HG03280 (cell line): Measurements from ENCODE around the gene CTCFL.
"Not testable (repeated sequence)": the region's sequence is repeated elsewhere in the genome, so short reads cannot be mapped to it uniquely, and the experiment has no call there.

Experiments
- ATAC-seq: cut with Tn5 transposase; IDR thresholded peaks from one replicate; pipeline ENCODE4 v1.9.1; 2021; ENCODE audit warnings: mild to moderate bottlenecking, moderate library complexity; ENCODE audit not compliant: unreplicated experiment

CTCFL gene

DNA sequence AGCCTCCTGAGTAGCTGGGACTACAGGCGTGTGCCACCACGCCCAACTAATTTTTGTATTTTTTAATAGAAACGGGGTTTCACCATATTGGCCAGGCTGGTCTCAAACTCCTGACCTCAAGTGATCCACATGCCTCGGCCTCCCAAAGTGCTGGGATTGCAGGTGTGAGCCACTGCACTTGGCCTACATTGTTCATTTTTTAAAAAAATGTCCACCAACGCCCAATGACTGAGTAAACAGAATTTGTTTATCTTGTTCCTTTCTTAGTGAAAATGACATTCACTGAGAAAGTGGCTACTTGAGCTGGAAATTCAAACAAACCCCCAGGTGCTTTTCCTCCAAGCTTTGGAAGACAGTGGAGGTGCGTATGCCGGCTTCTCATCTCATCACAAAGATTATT is 13.2 kb downstream of the CTCFL start:
- ATAC-seq = not testable (repeated sequence)

DNA sequence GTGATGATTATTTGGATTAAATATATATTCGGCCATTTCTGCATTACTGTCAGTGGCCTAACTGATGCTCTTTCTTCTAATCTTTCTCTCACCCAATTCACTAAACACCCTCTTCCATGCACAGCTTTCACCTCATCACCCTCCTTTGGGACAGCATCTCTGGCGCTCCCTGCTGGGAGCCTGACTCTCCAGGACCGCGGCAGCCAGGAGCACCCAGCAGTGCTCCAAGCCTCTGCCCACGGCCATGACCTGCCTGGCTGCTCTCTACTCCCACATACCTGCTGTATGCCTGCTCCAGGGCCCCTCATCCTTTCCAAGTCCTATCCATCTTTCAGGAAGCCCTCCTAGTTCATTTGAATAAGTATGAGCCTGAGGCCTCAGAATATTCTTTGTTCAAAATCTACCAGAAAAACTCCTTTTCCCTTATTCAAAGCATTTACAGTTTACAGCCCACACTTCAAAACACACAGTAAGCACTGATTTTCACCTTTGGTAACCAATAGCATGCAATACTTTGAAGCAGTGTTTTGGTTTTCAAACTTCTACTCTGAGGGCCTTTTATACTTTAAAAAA is 15.2 kb downstream of the CTCFL start:
- ATAC-seq = no peak

DNA sequence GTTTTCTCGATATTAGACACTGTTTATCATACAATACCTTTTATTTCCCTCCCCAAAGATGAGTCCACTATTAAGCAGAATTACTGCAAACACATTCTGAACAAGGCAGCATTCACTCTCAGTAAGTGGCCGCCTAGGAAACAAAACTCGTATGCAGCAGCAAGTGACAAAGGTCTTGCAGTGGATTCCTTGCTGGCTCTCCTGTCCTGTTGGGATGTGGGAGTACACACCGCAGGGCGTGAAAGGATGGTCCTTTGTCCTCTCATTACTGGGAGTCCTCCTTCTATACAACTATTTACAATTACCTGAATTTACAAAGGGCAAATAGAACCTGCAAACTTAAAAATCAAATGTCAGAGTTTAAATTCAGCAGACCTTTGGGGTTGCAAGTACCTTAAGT is 16.1 kb downstream of the CTCFL start:
- no peak for ATAC-seq

DNA sequence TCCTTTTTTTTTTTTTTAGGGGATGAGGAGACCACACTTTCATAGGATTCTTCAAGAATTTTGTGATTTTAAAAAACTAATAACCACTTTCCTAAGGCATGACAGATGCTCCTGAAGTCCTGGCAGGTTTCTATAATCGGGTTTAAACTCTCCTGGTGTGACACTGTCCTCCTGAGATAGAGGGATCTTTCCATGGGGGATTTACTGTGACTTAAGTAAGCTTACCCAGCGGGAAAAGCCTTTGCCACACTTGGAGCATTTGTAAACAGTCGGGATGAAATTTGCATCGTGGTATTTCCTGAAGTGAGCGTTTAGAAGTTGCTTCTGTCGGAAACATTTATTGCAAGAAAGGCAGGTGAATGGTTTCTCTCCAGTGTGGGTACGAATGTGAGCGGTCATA is 16.6 kb downstream of the CTCFL start:
- ATAC-seq = no peak

DNA sequence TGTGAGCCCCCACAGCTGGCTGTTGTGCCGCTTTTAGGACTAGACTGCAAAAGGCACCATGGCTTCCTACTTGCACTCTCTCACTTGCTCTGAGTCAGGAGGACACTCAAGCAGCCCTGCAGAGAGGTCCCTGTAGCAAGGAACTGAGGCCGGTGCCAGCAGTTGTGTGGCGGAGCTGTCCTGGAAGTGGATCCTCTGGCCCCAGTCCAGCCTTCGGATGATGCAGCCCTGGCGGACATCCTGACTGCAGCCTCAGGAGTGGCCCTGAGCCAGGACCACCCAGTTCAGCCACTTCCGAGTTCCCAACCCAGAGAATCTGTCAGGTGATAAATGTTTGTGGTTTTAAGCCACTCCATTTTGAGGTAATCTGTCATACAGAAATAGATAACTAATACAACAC is 17.5 kb downstream of the CTCFL start:
- ATAC-seq = no peak

DNA sequence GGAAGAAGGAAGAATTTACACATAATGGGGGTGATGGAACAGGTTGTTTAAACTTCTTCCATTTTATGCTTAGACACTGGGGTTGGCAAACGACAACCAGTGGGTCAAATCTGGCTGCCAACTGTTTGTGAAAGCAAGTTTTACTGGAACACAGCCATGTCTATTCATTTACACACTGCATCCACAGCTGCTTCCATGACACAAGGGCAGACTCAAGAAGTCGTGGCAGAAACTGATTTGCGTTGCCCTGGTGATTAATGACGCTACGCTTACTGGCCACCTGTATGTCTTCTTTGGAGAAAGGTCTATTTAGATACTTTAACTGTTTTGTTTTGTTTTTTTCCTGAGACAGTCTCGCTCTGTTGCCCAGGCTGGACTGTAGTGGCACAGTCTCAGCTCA is 19.0 kb downstream of the CTCFL start:
- no peak for ATAC-seq

DNA sequence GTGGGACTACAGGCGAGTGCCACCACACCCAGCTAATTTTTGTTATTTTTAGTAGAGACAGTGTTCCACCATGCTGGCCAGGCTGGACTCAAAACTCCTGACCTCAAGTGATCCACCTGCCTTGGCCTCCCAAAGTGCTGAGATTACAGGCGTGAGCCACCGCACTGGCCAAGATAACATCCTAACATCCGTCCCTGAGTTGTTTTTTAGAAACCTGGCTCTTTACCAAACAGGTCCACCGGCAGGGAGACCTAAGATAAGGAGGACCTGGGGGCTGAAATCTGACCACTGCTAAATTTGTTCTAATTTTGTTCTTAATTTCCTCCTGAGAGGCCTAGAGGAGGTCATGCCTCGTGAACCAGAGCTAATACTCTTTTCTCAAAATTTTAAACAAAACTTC is 20.5 kb downstream of the CTCFL start:
- ATAC-seq = no peak

DNA sequence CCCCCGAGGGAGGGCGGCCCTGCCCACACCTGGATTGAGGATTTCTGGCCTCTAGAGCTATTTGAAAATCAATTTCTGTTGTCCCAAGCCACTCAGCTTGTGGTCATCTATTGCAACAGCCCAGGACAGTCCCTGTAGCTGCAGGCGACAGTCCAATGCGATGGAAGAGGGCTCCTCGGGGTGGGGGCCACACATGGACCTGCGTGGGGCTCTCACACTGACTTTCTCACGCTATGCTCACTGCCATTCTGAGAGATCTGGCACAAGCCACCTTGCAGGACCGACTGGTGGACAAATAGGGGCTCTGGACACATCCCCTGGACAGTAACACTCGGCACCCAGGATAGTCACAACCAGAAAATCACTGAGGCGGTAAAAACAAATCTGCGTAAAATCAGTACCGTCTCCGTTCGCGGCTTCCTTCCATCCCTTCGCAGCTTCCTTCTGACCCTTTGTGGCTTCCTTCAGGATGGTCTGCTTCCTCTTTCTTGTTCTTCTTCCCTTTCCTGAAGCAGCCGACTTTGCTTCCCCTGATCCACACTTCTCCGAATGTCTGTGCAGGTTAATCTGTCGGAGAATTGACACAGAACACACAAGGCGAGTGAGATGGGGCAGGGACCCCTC is 21.8 kb downstream of the CTCFL start:
- ATAC-seq = no peak

DNA sequence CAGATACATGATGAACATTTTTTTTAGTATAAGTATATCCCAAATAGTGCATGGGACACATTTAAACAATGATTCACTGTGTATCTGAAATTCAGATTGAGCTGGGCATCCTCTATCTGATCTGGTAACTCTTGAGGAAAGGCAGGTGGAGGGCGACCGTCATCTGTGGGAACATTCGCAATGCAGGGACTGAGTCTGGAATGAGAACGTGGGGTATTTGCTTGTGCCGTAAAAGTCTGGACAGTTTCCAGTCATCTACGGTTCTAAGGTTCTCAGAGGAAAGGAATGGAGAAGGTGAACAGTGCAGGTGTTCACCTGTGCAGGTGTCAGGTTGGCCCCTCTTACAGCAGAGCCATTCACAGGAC is 22.6 kb downstream of the CTCFL start:
- no peak for ATAC-seq

DNA sequence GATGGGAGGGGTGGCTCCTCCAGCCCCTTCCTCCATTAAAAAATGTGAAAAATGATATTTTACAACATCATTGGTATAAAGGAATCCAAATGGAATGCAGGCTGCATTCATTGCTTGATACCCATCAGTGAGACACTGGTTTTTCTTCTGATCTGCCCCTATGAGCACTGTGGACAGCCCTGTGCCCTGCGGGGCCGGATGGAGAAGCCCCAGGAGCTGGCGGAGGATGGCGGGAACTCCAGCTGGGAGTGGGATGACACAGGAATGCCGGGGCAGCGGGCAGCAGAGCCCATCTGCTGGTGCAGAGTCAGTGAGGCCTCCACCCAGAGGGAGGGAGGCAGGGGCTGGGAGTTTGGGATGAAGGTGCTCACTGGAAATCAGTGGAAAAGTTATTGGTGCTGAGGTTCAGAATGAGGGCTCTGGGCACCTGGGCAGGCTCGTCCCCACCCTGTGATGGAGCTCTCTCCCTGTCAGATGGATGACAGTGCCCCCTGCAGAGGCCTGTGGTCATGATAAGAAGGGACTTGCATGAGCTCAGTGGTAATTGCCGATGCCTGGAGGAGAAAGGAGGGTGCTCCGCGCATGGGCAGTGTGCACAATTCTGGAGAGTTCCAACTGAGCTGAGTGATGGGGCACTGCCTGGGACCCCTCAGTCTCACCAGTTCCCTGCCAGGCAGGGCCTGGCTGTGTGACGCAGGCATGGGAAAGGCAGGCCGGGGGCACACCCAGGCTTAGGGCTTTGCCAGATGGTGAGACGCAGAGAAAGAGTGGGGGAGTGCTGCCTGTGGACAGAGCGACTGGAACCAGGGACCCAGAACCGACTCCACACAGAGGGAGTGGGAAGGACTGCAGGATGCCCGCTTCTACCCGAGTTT is 23.2 kb downstream of the CTCFL start:
- no peak for ATAC-seq

DNA sequence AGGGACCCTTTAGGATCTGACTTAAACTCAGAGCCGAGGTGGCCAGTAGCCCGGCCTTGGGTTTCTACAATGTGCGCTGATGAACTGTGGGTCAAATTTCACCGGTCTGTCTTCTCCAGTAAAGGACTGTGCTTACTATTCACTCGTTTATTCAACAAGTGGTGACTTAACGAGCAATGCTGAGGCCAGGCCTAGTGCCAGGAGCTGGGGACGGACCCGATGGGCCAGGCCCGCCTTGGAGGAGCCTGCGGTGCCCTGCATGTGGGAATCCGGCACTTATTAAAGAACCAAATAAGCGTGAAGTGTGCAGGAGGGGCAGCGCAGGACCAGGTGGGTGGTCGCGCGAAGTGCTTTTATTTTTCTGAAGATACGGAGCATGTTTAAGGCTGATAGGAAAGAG is 24.0 kb downstream of the CTCFL start:
- no peak for ATAC-seq

DNA sequence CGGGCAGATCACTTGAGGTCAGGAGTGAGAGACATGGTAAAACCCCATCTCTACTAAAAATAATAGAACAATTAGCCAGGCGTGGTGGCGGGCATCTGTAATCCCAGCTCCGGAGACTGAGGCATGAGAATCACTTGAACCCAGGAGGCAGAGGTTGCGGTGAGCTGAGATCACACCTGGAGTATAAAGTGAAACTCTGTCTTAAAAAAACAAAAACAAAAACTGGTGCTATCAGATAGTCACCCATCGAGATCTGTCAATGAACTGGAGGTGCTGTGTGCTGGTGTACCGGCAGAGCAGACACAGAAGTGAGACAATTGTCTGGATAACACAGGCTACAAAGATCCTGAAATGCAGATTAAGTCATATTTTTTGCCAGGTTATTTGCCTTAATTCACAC is 24.7 kb downstream of the CTCFL start:
- ATAC-seq = no peak

DNA sequence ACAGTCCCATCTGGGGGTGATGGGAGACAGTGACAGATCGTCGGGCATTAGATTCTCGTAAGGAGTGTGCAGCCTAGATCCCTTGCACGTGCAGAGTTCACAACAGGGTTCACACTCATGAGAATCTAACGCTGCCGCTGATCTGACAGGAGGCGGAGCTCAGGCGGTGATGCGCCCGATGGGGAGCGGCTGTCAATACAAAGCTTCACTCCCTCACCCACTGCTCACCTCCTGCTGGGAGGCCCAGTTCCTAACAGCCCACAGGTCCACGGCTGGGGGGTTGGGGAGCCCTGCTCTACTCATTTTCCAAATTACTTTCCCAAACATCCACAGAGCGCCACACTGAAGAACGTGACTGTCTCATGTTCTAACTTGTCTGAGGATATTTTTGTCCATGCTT is 25.3 kb downstream of the CTCFL start:
- ATAC-seq = no peak

DNA sequence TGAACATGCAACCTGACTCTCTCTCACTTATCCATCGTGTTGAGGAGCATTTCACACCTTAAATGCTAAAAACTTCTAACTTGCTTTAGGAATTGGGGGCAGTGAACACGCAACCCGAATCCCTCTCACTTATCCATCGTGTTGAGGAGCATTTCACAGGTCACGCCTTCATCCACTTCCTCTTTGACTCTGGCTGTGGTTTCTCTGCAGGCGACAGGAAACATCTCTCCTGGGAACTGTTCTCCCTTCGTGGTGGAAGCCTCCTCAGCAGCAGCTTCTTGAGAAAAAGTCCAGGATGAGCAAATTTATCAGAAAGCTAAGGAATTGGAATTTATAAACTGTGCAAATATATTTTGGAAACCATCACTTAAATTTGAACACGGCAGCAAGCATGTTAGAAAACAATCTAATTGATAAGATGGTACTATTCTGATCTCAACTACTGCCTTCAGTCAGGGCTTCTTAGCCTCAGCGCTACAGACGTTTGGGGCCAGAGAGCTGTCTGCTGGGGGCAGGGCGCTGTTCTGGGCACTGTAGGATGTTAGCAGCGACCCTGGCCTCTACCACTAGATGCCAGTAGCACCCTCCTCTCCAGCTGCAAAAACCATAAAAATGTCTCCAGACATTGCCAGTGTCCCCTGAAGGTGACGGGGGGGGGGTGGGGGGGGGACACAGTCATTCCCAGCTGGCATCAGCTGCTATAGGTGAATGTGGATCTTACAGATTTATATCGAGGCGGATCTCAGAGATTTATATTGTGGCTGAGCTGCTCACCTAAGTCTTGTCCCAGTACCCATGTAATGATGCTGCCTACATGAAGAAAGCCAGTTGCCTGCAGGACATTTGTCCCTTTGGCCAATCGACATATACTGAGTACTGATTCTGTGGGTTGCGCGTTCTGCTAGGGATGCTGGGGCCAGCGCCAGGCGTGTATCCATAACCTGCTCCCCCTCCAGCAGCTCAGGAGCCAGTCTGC is 26.2 kb downstream of the CTCFL start:
- no peak for ATAC-seq

DNA sequence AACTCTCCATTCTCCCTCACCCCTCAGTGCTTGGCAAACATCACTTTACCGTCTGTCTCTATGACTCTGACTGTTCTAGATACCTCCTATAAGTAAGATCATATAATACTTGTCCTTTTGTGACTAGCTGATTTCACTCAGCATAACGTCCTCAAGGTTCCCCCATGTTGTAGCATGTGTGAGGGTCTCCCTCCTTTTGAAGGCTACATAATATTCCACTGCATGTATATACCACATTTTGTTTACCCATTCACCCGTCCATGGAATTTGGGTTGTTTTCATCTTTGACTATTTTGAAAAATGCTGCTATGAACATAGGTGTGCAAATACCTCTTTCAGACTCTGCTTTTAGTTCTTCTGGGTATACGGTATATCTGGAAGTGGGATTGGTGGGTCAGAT is 28.3 kb downstream of the CTCFL start:
- no peak for ATAC-seq

DNA sequence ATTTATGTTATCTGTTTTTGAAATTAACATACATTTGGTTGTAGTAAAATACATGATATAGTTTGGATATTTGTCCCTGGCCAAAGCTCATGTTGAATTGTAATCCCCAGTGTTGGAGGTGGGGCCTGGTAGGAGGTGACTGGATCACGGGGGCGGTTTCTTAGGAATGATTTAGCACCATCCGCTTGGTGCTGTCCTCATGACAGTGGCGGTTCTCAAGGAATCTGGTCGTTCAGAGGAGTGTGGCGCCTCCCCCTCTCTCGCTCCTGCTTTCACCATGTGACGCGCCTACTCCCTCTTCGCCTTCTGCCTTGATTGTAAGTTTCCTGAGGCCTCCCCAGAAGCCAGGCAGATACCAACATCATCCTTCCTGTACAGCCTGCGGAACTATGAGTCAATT is 29.0 kb downstream of the CTCFL start:
- ATAC-seq = no peak

DNA sequence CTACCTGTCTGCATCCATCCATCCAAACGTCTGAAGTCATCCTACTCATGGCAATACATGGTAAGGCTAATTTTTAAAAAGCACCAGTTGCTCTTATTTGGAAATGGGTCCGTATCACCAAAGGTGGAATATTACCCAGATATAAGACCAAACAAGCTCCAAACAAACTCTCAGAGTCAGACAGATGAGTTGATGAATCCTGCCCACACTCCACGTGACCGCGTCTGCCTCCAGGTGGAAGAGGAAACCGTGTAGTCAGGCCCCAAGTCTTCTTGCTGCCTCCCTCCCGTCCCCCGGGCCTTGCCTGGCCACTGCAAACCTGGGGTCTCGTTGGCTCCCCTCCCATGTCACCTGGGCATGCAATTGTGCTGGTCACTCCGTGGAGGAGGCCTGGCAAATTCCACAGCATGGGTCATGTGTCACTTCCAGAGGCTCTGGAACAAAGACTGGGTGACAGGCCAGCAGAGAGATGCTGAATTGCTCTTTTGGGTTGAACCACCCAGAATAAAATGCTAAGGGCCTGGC is 31.8 kb downstream of the CTCFL start:
- ATAC-seq = no peak

DNA sequence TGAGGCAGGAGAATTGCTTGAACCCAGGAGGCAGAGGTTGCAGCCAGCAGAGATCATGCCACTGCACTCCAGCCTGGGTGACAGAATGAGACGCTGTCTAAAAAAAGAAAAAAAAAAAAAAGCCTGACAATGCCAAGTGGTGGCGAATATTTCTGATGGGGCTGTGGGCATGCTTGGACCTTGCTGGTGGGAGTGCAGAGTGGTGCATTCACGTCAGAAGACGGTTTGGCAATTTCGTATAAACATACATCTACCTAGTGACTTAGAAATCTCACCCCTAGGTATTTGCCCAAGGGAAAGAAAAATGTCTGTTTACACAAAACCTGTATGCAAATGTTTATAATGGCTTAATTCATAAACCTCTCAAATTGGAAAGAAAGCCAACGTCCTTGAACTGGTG is 33.6 kb downstream of the CTCFL start:
- no peak for ATAC-seq

DNA sequence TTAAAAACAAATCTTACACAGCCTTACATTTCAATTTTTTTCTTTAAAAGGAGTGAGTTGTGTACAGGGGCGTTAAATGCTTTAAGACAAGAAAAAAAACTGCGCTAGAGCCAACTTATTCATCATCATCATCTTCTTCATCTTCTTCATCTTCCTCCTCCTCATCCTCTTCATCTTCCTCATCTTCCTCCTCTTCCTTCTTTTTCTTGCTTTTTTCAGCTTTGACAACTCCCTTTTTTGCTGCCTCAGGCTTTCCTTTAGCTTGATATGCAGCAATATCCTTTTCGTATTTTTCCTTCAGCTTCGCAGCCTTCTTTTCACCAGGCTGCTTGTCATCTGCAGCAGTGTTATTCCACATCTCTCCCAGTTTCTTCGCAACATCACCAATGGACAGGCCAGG is 36.7 kb downstream of the CTCFL start:
- ATAC-seq = not testable (repeated sequence)

DNA sequence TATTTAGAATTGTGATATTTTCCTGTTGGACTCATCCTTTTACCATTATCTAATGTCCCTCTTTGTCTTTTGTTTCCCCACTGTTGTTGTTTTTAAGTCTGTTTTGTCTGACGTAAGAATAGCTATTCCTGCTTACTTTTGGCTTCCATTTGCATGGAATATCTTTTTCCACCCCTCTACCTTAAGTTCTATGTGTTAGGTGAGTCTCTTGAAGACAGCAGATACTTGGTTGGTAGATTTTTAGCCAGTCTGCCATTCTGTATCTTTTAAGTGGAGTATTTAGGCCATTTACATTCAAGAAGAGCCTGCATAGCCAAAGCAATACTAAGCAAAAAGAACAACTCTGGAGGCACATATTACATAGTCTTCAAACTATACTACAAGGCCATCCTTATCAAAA is 39.2 kb downstream of the CTCFL start:
- no peak for ATAC-seq

DNA sequence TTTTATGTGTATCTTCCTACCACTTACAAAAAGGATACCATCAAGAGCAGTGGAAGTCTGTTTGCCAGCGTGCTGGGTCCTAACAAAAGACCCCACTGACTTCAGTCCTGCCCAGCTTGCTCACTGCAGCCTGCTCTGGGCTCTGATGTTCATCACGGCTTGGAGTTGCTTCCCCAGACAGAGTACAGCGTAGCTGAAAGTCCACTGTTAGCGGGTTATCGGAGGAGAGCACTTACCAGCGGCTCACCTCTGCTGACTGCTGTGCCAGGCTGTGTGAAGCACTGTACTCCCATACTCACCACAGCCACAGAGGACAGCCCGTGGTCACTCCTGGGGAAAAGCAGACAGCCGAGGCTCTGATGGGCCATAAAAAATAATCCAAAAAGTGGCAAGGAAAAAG is 40.2 kb downstream of the CTCFL start:
- ATAC-seq = no peak
